ENCODE results near the gene MTCL3.

Gene MTCL3

GRCh38 chr6:127564761-127565160, 45.6 kb upstream of the MTCL3 start:
- peaks cover 0 to 4% of the 10 kb centered on the region in 2 experiments for H3K27me3 ChIP-seq (ENCODE audit: control insufficient read depth in 2 of 2, insufficient read depth in 2 of 2, low read length in 2 of 2)
- FAIRE-seq (no peak), DNase-seq (ENCODE audit: low read depth, low spot score) (no peak)
- dilution Hi-C loops (cut with MboI; ENCODE audit: extremely low pct_ligation_motif_present, low sequenced_read_pairs) (no loop called here), intact Hi-C loops (cut with micrococcal nuclease) (no loop called here)
- no peaks in the 10 kb centered on the region for H3K9me1 ChIP-seq (replicated peaks; ENCODE audit: control insufficient read depth, extremely low read depth, insufficient read depth, low read length)
- H4K20me1 ChIP-seq (replicated peaks; ENCODE audit: control insufficient read depth, extremely low read depth, insufficient read depth, low read length), result no peaks in the 10 kb centered on the region
- ChIA-PET POLR2A (no interaction called here), CTCF (interaction anchor here (1.4 to 1.7 kb wide), 2 partner anchors 9 to 26 kb away, joined by 3 to 7 read pairs; no protein-coding TSS in a partner anchor)
- H3K36me3 ChIP-seq (ENCODE audit: control insufficient read depth in 2 of 2, extremely low read depth in 1 of 2, insufficient read depth in 2 of 2, low read length in 2 of 2), result no peaks in the 10 kb centered on the region
- H3K4me2 ChIP-seq (ENCODE audit: insufficient read depth, low read length), result no peak overlapping the region
- H3K9ac ChIP-seq (replicated peaks; ENCODE audit: extremely low read depth, insufficient read depth, low read length), result no peak overlapping the region
- TF ChIP-seq JUN (IDR thresholded peaks at IDR 0.05; ENCODE audit: borderline replicate concordance, insufficient read depth, insufficient read length, low read depth) (no peak), POLR2AphosphoS5 (IDR thresholded peaks at IDR 0.05; ENCODE audit: insufficient read depth, low read depth, low read length) (no peak), MYC (IDR thresholded peaks at IDR 0.05; ENCODE audit: low read depth, low read length) (no peak), POLR2A (IDR thresholded peaks at IDR 0.05; ENCODE audit: low read depth, low read length) (no peak), FOS (IDR thresholded peaks at IDR 0.05; ENCODE audit: borderline replicate concordance, insufficient read depth, low read length) (no peak)
- BruUV-seq (replicated peaks), result no TSS peak
- no peaks in the 10 kb centered on the region for H3K9me3 ChIP-seq (replicated peaks; ENCODE audit: control insufficient read depth, insufficient read depth, low read length)
- H3K79me2 ChIP-seq (ENCODE audit: control insufficient read depth, insufficient read depth, low read length), result no peaks in the 10 kb centered on the region
- no peaks in the 10 kb centered on the region for H3K4me1 ChIP-seq (ENCODE audit: control insufficient read depth, extremely low read depth, insufficient read depth, low read length)
- no peak overlapping the region for H2AFZ ChIP-seq (ENCODE audit: low read depth, low read length)
- no peak overlapping the region for H3K27ac ChIP-seq (ENCODE audit: insufficient read depth, low read depth, low read length)
- H3K4me3 ChIP-seq (replicated peaks in 1 of 3; ENCODE audit: insufficient read depth in 1 of 3, low read depth in 1 of 3, low read length in 3 of 3), result no peak overlapping the region

DNA sequence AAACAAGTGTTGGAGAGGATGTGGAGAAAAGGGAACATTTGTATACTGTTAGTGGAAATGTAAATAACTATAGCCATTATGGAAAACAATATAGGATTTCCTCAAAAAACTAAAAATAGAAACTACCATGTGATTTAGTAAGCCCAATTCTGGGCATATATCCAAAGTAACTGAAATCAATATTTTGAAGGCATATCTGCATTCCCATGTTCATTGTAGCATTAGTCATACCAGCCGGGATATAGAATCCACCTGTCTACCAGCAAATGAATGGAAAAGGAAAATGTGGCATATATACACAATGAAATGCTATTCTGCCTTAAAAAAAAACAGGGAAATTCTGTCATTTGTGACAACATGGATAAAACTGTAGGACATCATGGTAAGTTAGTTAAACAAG, 42.5 kb upstream of the MTCL3 start:
- dilution Hi-C loops (cut with MboI; ENCODE audit: extremely low pct_ligation_motif_present, low sequenced_read_pairs), result no loop called here
- Histone ChIP-seq H3K9ac (replicated peaks; ENCODE audit: extremely low read depth, insufficient read depth, low read length) (no peak overlapping the region), H3K27ac (ENCODE audit: insufficient read depth, low read depth, low read length) (no peak overlapping the region), H2AFZ (ENCODE audit: low read depth, low read length) (no peak overlapping the region), H3K4me2 (ENCODE audit: insufficient read depth, low read length) (no peak overlapping the region), H4K20me1 (replicated peaks; ENCODE audit: control insufficient read depth, extremely low read depth, insufficient read depth, low read length) (no peaks in the 10 kb centered on the region), H3K9me1 (replicated peaks; ENCODE audit: control insufficient read depth, extremely low read depth, insufficient read depth, low read length) (no peaks in the 10 kb centered on the region), H3K4me3 (replicated peaks in 1 of 3; ENCODE audit: insufficient read depth in 1 of 3, low read depth in 1 of 3, low read length in 3 of 3) (no peak overlapping the region), H3K4me1 (ENCODE audit: control insufficient read depth, extremely low read depth, insufficient read depth, low read length) (no peaks in the 10 kb centered on the region), H3K9me3 (replicated peaks; ENCODE audit: control insufficient read depth, insufficient read depth, low read length) (no peaks in the 10 kb centered on the region), H3K79me2 (ENCODE audit: control insufficient read depth, insufficient read depth, low read length) (no peaks in the 10 kb centered on the region), H3K36me3 (ENCODE audit: control insufficient read depth in 2 of 2, extremely low read depth in 1 of 2, insufficient read depth in 2 of 2, low read length in 2 of 2) (no peaks in the 10 kb centered on the region), H3K27me3 (ENCODE audit: control insufficient read depth in 2 of 2, insufficient read depth in 2 of 2, low read length in 2 of 2) (peaks cover 2 to 4% of the 10 kb centered on the region in 2 experiments)
- DNase-seq (ENCODE audit: low read depth, low spot score) (no peak), FAIRE-seq (no peak)
- no TSS peak for BruUV-seq (replicated peaks)
- ChIA-PET CTCF (no interaction called here), POLR2A (no interaction called here)
- intact Hi-C loops (cut with micrococcal nuclease), result no loop called here
- no peak for TF ChIP-seq GATA2 (IDR thresholded peaks at IDR 0.05; ENCODE audit: insufficient read depth, insufficient read length, low read depth, low read length)
- no peak for TF ChIP-seq JUN (IDR thresholded peaks at IDR 0.05; ENCODE audit: borderline replicate concordance, insufficient read depth, insufficient read length, low read depth)
- no peak for TF ChIP-seq POLR2AphosphoS5 (IDR thresholded peaks at IDR 0.05; ENCODE audit: insufficient read depth, low read depth, low read length)
- TF ChIP-seq, protein P1, sequence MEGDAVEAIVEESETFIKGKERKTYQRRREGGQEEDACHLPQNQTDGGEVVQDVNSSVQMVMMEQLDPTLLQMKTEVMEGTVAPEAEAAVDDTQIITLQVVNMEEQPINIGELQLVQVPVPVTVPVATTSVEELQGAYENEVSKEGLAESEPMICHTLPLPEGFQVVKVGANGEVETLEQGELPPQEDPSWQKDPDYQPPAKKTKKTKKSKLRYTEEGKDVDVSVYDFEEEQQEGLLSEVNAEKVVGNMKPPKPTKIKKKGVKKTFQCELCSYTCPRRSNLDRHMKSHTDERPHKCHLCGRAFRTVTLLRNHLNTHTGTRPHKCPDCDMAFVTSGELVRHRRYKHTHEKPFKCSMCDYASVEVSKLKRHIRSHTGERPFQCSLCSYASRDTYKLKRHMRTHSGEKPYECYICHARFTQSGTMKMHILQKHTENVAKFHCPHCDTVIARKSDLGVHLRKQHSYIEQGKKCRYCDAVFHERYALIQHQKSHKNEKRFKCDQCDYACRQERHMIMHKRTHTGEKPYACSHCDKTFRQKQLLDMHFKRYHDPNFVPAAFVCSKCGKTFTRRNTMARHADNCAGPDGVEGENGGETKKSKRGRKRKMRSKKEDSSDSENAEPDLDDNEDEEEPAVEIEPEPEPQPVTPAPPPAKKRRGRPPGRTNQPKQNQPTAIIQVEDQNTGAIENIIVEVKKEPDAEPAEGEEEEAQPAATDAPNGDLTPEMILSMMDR (IDR thresholded peaks at IDR 0.05; ENCODE audit: extremely low read depth in 1 of 2, insufficient read depth in 1 of 2, low read depth in 1 of 2, low read length in 2 of 2), result no peak
- TF ChIP-seq, protein P2, sequence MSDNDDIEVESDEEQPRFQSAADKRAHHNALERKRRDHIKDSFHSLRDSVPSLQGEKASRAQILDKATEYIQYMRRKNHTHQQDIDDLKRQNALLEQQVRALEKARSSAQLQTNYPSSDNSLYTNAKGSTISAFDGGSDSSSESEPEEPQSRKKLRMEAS (IDR thresholded peaks at IDR 0.05; ENCODE audit: insufficient read depth, insufficient read length), result no peak
- no peak for TF ChIP-seq FOS (IDR thresholded peaks at IDR 0.05; ENCODE audit: borderline replicate concordance, insufficient read depth, low read length)
- no peak for TF ChIP-seq MYC (IDR thresholded peaks at IDR 0.05; ENCODE audit: low read depth, low read length)
- no peak for TF ChIP-seq POLR2A (IDR thresholded peaks at IDR 0.05; ENCODE audit: low read depth, low read length)
- no peak for TF ChIP-seq EZH2 (IDR thresholded peaks at IDR 0.05; ENCODE audit: borderline replicate concordance, low read depth, low read length, severe bottlenecking)
